ENCODE results near the gene TCEAL8.
"Not testable (repeated sequence)": the region's sequence is repeated elsewhere in the genome, so short reads cannot be mapped to it uniquely, and the experiment has no call there.

Gene TCEAL8

DNA sequence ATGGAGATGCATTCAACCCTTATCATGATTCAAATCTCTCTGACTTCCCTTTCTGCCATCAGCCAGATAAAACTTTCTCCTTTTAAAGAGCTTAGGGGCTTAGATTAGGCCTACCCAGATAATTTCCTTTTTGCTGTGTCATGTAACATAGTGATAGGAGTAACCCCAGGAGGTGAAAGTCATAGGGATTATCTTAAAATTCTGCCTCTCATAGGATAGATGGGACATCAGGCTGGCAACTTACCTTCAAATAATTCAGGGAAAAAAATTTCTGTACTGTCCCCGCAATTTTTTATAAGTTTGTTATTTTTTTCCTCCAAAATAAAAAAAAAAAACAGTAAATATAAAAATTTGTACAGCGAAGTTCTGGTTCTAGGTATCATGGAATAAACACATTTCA lies 19.3 kb downstream of the TCEAL8 start:
- not testable (repeated sequence) for DNase-seq; H3K9ac ChIP-seq (ENCODE audit: low read length); H2AK5ac ChIP-seq (ENCODE audit: low read length, severe bottlenecking); H2BK12ac ChIP-seq (ENCODE audit: low read length in 2 of 2); H2BK5ac ChIP-seq (ENCODE audit: low read depth, low read length, poor library complexity, severe bottlenecking); H2BK120ac ChIP-seq (ENCODE audit: low read depth, low read length); H3K23ac ChIP-seq (ENCODE audit: low read length in 2 of 2); H3K4me3 ChIP-seq (ENCODE audit: insufficient read depth in 1 of 2, low read depth in 1 of 2, low read length in 2 of 2); H3K18ac ChIP-seq (ENCODE audit: low read depth in 1 of 2, low read length in 2 of 2); H2AFZ ChIP-seq (ENCODE audit: low read depth, low read length); H3K4ac ChIP-seq (ENCODE audit: low read depth in 1 of 2, low read length in 2 of 2); H2BK15ac ChIP-seq (ENCODE audit: low read depth, poor library complexity, severe bottlenecking); H4K91ac ChIP-seq (ENCODE audit: low read length); H3K4me1 ChIP-seq (ENCODE audit: control insufficient read depth, insufficient read depth, low read depth, low read length); H3K27ac ChIP-seq (ENCODE audit: low read length, poor library complexity, severe bottlenecking); H3K36me3 ChIP-seq (ENCODE audit: control insufficient read depth in 1 of 2, insufficient read depth in 2 of 2, low read depth in 1 of 2, low read length in 2 of 2); H3K14ac ChIP-seq (ENCODE audit: low read length in 2 of 2); H3K79me1 ChIP-seq (replicated peaks; ENCODE audit: low read length, poor library complexity, severe bottlenecking); H3K9me3 ChIP-seq (ENCODE audit: control insufficient read depth, low read length); H4K8ac ChIP-seq (ENCODE audit: low read length); H3K4me2 ChIP-seq (ENCODE audit: low read length, poor library complexity, severe bottlenecking)
- WGBS: no CpG with 5 or more reads among the region's 2 CpGs
- peaks cover 0 to 37% of the 10 kb centered on the region in 2 experiments for H3K27me3 ChIP-seq (ENCODE audit: control insufficient read depth in 1 of 2, insufficient read depth in 1 of 2, low read length in 2 of 2)

DNA sequence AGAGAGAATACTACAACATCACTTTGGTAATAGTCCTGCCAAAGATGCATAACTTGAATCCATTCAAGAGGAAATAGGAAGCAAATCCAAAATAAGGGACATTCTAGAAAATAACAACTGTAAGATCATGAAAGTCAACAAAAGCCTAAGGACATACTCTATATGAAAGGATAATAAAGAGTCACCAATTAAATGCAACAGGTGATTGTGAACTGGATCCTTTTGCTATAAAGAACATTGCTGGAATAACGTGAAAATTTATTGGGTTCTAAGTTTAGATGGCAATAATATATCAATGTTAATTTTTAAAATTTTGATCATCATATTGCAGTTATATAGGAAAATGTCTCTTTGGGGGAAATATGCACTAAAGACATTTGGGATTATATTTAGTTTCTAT lies 20.1 kb downstream of the TCEAL8 start:
- H2BK12ac ChIP-seq (ENCODE audit: low read length in 2 of 2): no peak overlapping the region
- H3K4ac ChIP-seq (ENCODE audit: low read depth in 1 of 2, low read length in 2 of 2): no peak overlapping the region
- no CpG with 5 or more reads among the region's 1 CpG for whole genome bisulfite sequencing
- no peak overlapping the region for H3K27ac ChIP-seq (ENCODE audit: low read length, poor library complexity, severe bottlenecking)
- no peak overlapping the region for H2BK5ac ChIP-seq (ENCODE audit: low read depth, low read length, poor library complexity, severe bottlenecking)
- H3K36me3 ChIP-seq (ENCODE audit: control insufficient read depth in 1 of 2, insufficient read depth in 2 of 2, low read depth in 1 of 2, low read length in 2 of 2): no peaks in the 10 kb centered on the region
- H3K14ac ChIP-seq (ENCODE audit: low read length in 2 of 2): no peak overlapping the region
- H3K18ac ChIP-seq (ENCODE audit: low read depth in 1 of 2, low read length in 2 of 2): no peak overlapping the region
- H3K4me3 ChIP-seq (ENCODE audit: insufficient read depth in 1 of 2, low read depth in 1 of 2, low read length in 2 of 2): no peak overlapping the region
- H3K9ac ChIP-seq (ENCODE audit: low read length): no peak overlapping the region
- no peaks in the 10 kb centered on the region for H3K9me3 ChIP-seq (ENCODE audit: control insufficient read depth, low read length)
- no peak overlapping the region for H2AFZ ChIP-seq (ENCODE audit: low read depth, low read length)
- H4K91ac ChIP-seq (ENCODE audit: low read length): no peak overlapping the region
- no peak overlapping the region for H2BK15ac ChIP-seq (ENCODE audit: low read depth, poor library complexity, severe bottlenecking)
- H2AK5ac ChIP-seq (ENCODE audit: low read length, severe bottlenecking): no peak overlapping the region
- no peak overlapping the region for H3K23ac ChIP-seq (ENCODE audit: low read length in 2 of 2)
- H3K27me3 ChIP-seq (ENCODE audit: control insufficient read depth in 1 of 2, insufficient read depth in 1 of 2, low read length in 2 of 2): peaks cover 0 to 32% of the 10 kb centered on the region in 2 experiments
- no peak for DNase-seq
- no peak overlapping the region for H2BK120ac ChIP-seq (ENCODE audit: low read depth, low read length)
- no peak overlapping the region for H4K8ac ChIP-seq (ENCODE audit: low read length)
- H3K79me1 ChIP-seq (replicated peaks; ENCODE audit: low read length, poor library complexity, severe bottlenecking): no peaks in the 10 kb centered on the region
- H3K4me1 ChIP-seq (ENCODE audit: control insufficient read depth, insufficient read depth, low read depth, low read length): no peaks in the 10 kb centered on the region
- no peak overlapping the region for H3K4me2 ChIP-seq (ENCODE audit: low read length, poor library complexity, severe bottlenecking)

DNA sequence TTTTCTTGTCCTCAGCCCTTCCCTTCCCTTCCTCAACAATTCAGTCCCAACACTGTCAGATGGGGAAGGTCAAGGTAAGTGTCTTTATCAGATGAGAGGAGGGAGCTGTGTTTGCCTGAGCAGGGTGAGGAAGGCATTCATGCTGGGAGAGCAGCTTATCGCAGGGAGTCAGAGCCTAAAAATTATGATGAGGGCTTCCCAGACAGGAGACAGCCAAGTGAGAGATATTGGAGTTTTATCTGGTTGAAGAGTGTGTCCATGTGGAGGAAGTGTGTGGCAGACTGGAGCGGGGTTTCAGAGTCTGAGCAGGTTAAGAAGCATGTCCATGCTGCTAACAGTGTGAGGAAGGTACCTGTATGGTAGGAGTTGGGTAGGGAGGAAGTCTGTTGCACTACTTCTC lies 21.7 kb downstream of the TCEAL8 start:
- Histone ChIP-seq H2BK120ac (ENCODE audit: low read depth, low read length) (no peak overlapping the region), H2BK15ac (ENCODE audit: low read depth, poor library complexity, severe bottlenecking) (no peak overlapping the region), H3K4ac (ENCODE audit: low read depth in 1 of 2, low read length in 2 of 2) (no peak overlapping the region), H4K91ac (ENCODE audit: low read length) (no peak overlapping the region), H3K14ac (ENCODE audit: low read length in 2 of 2) (no peak overlapping the region), H3K36me3 (ENCODE audit: control insufficient read depth in 1 of 2, insufficient read depth in 2 of 2, low read depth in 1 of 2, low read length in 2 of 2) (no peaks in the 10 kb centered on the region), H3K9me3 (ENCODE audit: control insufficient read depth, low read length) (no peaks in the 10 kb centered on the region), H2BK12ac (ENCODE audit: low read length in 2 of 2) (no peak overlapping the region), H2AFZ (ENCODE audit: low read depth, low read length) (no peak overlapping the region), H2AK5ac (ENCODE audit: low read length, severe bottlenecking) (no peak overlapping the region), H3K4me3 (ENCODE audit: insufficient read depth in 1 of 2, low read depth in 1 of 2, low read length in 2 of 2) (no peak overlapping the region), H3K4me2 (ENCODE audit: low read length, poor library complexity, severe bottlenecking) (no peak overlapping the region), H4K8ac (ENCODE audit: low read length) (no peak overlapping the region), H3K27ac (ENCODE audit: low read length, poor library complexity, severe bottlenecking) (no peak overlapping the region), H3K79me1 (replicated peaks; ENCODE audit: low read length, poor library complexity, severe bottlenecking) (no peaks in the 10 kb centered on the region), H3K18ac (ENCODE audit: low read depth in 1 of 2, low read length in 2 of 2) (no peak overlapping the region), H3K27me3 (ENCODE audit: control insufficient read depth in 1 of 2, insufficient read depth in 1 of 2, low read length in 2 of 2) (peaks cover 0 to 35% of the 10 kb centered on the region in 2 experiments), H3K4me1 (ENCODE audit: control insufficient read depth, insufficient read depth, low read depth, low read length) (no peaks in the 10 kb centered on the region), H2BK5ac (ENCODE audit: low read depth, low read length, poor library complexity, severe bottlenecking) (no peak overlapping the region), H3K9ac (ENCODE audit: low read length) (no peak overlapping the region), H3K23ac (ENCODE audit: low read length in 2 of 2) (no peak overlapping the region)
- DNase-seq: no peak
- 90% methylated on average over 2 of the region's 2 CpGs for WGBS

DNA sequence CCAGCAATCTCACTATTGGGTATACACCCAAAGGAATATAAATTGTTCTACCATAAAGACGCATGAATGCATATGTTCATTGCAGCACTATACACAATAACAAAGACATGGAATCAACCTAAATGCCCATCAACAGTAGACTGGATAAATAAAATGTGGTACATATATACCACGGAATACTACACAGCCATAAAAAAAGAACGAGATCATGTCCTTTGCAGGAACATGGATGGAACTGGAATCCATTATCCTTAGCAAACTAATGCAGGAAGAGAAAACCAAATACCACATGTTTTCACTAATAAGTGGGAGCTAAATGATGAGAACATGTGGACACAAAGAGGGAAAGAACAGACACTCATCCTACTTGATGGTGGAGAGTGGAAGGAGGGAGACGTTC lies 29.0 kb downstream of the TCEAL8 start:
- H2BK5ac ChIP-seq (ENCODE audit: low read depth, low read length, poor library complexity, severe bottlenecking); H2BK15ac ChIP-seq (ENCODE audit: low read depth, poor library complexity, severe bottlenecking); H3K23ac ChIP-seq (ENCODE audit: low read length in 2 of 2); H3K79me1 ChIP-seq (replicated peaks; ENCODE audit: low read length, poor library complexity, severe bottlenecking); H3K27ac ChIP-seq (ENCODE audit: low read length, poor library complexity, severe bottlenecking); H3K36me3 ChIP-seq (ENCODE audit: control insufficient read depth in 1 of 2, insufficient read depth in 2 of 2, low read depth in 1 of 2, low read length in 2 of 2); H2AK5ac ChIP-seq (ENCODE audit: low read length, severe bottlenecking); H3K9ac ChIP-seq (ENCODE audit: low read length); H2AFZ ChIP-seq (ENCODE audit: low read depth, low read length); H3K4ac ChIP-seq (ENCODE audit: low read depth in 1 of 2, low read length in 2 of 2); H4K91ac ChIP-seq (ENCODE audit: low read length); H3K14ac ChIP-seq (ENCODE audit: low read length in 2 of 2); H3K18ac ChIP-seq (ENCODE audit: low read depth in 1 of 2, low read length in 2 of 2); H3K9me3 ChIP-seq (ENCODE audit: control insufficient read depth, low read length); DNase-seq; H3K4me2 ChIP-seq (ENCODE audit: low read length, poor library complexity, severe bottlenecking); H3K4me3 ChIP-seq (ENCODE audit: insufficient read depth in 1 of 2, low read depth in 1 of 2, low read length in 2 of 2); H3K4me1 ChIP-seq (ENCODE audit: control insufficient read depth, insufficient read depth, low read depth, low read length); H2BK12ac ChIP-seq (ENCODE audit: low read length in 2 of 2); H2BK120ac ChIP-seq (ENCODE audit: low read depth, low read length); H4K8ac ChIP-seq (ENCODE audit: low read length): not testable (repeated sequence)
- no CpG with 5 or more reads among the region's 4 CpGs for WGBS
- H3K27me3 ChIP-seq (ENCODE audit: control insufficient read depth in 1 of 2, insufficient read depth in 1 of 2, low read length in 2 of 2): peaks cover 0 to 54% of the 10 kb centered on the region in 2 experiments
